ENCODE measurements around the gene PARN.

DNA sequence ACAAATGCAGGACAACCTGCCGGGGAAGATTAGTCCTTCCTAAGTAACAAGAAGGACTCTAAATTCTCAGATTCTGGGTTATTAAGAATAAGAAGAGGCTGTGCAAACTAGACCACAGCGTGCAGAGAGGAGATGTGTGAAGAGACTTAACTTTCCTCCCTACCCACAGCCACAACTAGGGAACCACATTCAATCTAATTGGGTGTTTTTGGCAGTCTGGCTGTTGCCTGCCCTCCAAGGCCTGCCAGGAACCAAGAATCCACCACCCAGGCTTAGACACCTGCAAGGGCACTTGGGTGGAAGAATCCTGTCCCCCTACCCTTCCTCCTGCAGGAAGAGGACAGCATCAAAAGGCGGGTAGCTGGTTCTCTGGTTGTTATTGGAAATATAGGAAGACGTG, 202.0 kb downstream of the PARN start:
- TF ChIP-seq, protein P1, sequence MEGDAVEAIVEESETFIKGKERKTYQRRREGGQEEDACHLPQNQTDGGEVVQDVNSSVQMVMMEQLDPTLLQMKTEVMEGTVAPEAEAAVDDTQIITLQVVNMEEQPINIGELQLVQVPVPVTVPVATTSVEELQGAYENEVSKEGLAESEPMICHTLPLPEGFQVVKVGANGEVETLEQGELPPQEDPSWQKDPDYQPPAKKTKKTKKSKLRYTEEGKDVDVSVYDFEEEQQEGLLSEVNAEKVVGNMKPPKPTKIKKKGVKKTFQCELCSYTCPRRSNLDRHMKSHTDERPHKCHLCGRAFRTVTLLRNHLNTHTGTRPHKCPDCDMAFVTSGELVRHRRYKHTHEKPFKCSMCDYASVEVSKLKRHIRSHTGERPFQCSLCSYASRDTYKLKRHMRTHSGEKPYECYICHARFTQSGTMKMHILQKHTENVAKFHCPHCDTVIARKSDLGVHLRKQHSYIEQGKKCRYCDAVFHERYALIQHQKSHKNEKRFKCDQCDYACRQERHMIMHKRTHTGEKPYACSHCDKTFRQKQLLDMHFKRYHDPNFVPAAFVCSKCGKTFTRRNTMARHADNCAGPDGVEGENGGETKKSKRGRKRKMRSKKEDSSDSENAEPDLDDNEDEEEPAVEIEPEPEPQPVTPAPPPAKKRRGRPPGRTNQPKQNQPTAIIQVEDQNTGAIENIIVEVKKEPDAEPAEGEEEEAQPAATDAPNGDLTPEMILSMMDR (IDR thresholded peaks at IDR 0.05), result no peak
- TF ChIP-seq POLR2A (IDR thresholded peaks at IDR 0.05), result no peak
- no peak for TF ChIP-seq EP300 (IDR thresholded peaks at IDR 0.05)
- no peak for TF ChIP-seq POLR2AphosphoS5 (IDR thresholded peaks at IDR 0.05)

Measured in sigmoid colon (tissue), 4 donors.